HepG2 (cell line): Measurements from ENCODE around the gene DDIT4. TPM values are rescaled to one million over a fixed set of nuclear protein-coding genes. Genes with fewer than 3 reads are reported as not detected.

Experiments
- CBX1 ChIP-seq: IDR thresholded peaks from one replicate; pipeline ENCODE4 v1.6.1; 2016; ENCODE audit warnings: antibody characterized with exemption, low read depth
- CENPT ChIP-seq: sonication (generic); formaldehyde crosslinking; IDR thresholded peaks from 2 replicates; pipeline ENCODE4 v1.8.0; 2022; ENCODE audit warnings: low read depth, mild to moderate bottlenecking, moderate library complexity, missing genetic modification reagents
- FOXK1 ChIP-seq: sonication (generic); formaldehyde crosslinking; IDR thresholded peaks from 2 replicates; pipeline ENCODE4 v1.4.0; 2020; ENCODE audit warnings: low read depth, missing genetic modification reagents, borderline replicate concordance
- HOMEZ ChIP-seq: IDR thresholded peaks from 2 replicates; pipeline ENCODE4 v1.6.1; 2016; ENCODE audit warnings: low read depth
- KLF13 ChIP-seq: sonication (generic); formaldehyde crosslinking; IDR thresholded peaks from 2 replicates; pipeline ENCODE4 v1.4.0; 2020; ENCODE audit warnings: mild to moderate bottlenecking, missing genetic modification reagents
- NFKB2 ChIP-seq: sonication (generic); formaldehyde crosslinking; IDR thresholded peaks from 2 replicates; pipeline ENCODE4 v1.4.0; 2020; ENCODE audit warnings: missing genetic modification reagents, borderline replicate concordance
- NRL ChIP-seq: sonication (generic); formaldehyde crosslinking; IDR thresholded peaks from 2 replicates; pipeline ENCODE4 v1.5.0; 2020; ENCODE audit warnings: missing genetic modification reagents, mild to moderate bottlenecking, moderate library complexity, borderline replicate concordance
- POLR2AphosphoS2 ChIP-seq: IDR thresholded peaks from 2 replicates; pipeline ENCODE4 v1.6.1; 2011; ENCODE audit warnings: low read depth, low read length, improper control_type of control experiment
- SAP130 ChIP-seq: IDR thresholded peaks from 2 replicates; pipeline ENCODE4 v1.6.1; 2016; ENCODE audit warnings: low read depth
- SIX4 ChIP-seq: sonication (generic); formaldehyde crosslinking; IDR thresholded peaks from 2 replicates; pipeline ENCODE4 v1.4.0; 2020; ENCODE audit warnings: missing genetic modification reagents
- SP140L ChIP-seq: sonication (generic); formaldehyde crosslinking; IDR thresholded peaks from 2 replicates; pipeline ENCODE4 v1.4.0; 2020; ENCODE audit warnings: missing genetic modification reagents, borderline replicate concordance
- TBL1XR1 ChIP-seq: fragments of 150-350 bp; IDR thresholded peaks from 2 replicates; pipeline ENCODE4 v1.6.1; 2014; ENCODE audit warnings: borderline replicate concordance, low read length; ENCODE audit not compliant: partially characterized antibody
- TFDP1 ChIP-seq: IDR thresholded peaks from 2 replicates; pipeline ENCODE4 v1.6.1; 2016; ENCODE audit warnings: missing compliant biosample characterization, missing genetic modification reagents, borderline replicate concordance
- THAP9 ChIP-seq: sonication (generic); formaldehyde crosslinking; IDR thresholded peaks from 2 replicates; pipeline ENCODE4; 2020; ENCODE audit warnings: missing genetic modification reagents, mild to moderate bottlenecking, borderline replicate concordance
- XRCC5 ChIP-seq: fragments of 200-400 bp; formaldehyde crosslinking; optimal IDR thresholded peaks from 2 replicates; pipeline ENCODE3; 2017; ENCODE audit warnings: mild to moderate bottlenecking, low read length
- ZMAT5 ChIP-seq: sonication (generic); formaldehyde crosslinking; IDR thresholded peaks from 2 replicates; pipeline ENCODE4 v1.5.0; 2020; ENCODE audit warnings: mild to moderate bottlenecking, low read depth, missing genetic modification reagents, borderline replicate concordance
- ZNF260 ChIP-seq: sonication (generic); formaldehyde crosslinking; IDR thresholded peaks from 2 replicates; pipeline ENCODE4 v1.4.0; 2020; ENCODE audit warnings: missing genetic modification reagents, low read depth, mild to moderate bottlenecking, borderline replicate concordance
- ZNF713 ChIP-seq: sonication (generic); formaldehyde crosslinking; IDR thresholded peaks from 2 replicates; pipeline ENCODE4 v1.4.0; 2020; ENCODE audit warnings: mild to moderate bottlenecking, missing genetic modification reagents
- polyA plus RNA-seq, 8 experiments: library from polyadenylated mRNA; depleted of rRNA in 3 of 8; stranded (reverse) in 7 of 8; unstranded in 1 of 8; fragments of >200 nt; fragmentation: Illumina TruSeq in 4 of 8; extraction: Trizol in 4 of 8; gene quantifications; 2 replicates each; pipeline versions ENCODE4 v1.2.1 to v1.2.3, GENCODE V29; 2011 to 2016; ENCODE audit warnings: low read depth in 4 of 8, missing spikeins in 1 of 8, mixed read lengths in 1 of 8; ENCODE audit not compliant: insufficient read depth in 1 of 8
- total RNA-seq, 5 experiments: library from RNA; depleted of rRNA; stranded (reverse); fragments of >200 nt; fragmentation: Illumina TruSeq; extraction: Trizol; gene quantifications; 2 replicates each; pipeline ENCODE4 v1.2.3, GENCODE V29; 2016; ENCODE audit warnings: low read depth in 1 of 5
- TF ChIP-seq, protein P1 (sequence below): sonication (generic); formaldehyde crosslinking; IDR thresholded peaks from 2 replicates; pipeline ENCODE4 v1.4.0; 2020; ENCODE audit warnings: mild to moderate bottlenecking, missing genetic modification reagents
- TF ChIP-seq, protein P2 (sequence below): IDR thresholded peaks from 2 replicates; pipeline ENCODE4 v1.6.1; 2016; ENCODE audit warnings: mild to moderate bottlenecking, missing biosample characterization, missing genetic modification reagents

DDIT4 gene
- total and polyA plus RNA-seq, 2 of the 13 experiments (the other 11 are each of a cell fraction or from before 2014, with no cell fraction given): 35.6 to 40.7 TPM

DNA sequence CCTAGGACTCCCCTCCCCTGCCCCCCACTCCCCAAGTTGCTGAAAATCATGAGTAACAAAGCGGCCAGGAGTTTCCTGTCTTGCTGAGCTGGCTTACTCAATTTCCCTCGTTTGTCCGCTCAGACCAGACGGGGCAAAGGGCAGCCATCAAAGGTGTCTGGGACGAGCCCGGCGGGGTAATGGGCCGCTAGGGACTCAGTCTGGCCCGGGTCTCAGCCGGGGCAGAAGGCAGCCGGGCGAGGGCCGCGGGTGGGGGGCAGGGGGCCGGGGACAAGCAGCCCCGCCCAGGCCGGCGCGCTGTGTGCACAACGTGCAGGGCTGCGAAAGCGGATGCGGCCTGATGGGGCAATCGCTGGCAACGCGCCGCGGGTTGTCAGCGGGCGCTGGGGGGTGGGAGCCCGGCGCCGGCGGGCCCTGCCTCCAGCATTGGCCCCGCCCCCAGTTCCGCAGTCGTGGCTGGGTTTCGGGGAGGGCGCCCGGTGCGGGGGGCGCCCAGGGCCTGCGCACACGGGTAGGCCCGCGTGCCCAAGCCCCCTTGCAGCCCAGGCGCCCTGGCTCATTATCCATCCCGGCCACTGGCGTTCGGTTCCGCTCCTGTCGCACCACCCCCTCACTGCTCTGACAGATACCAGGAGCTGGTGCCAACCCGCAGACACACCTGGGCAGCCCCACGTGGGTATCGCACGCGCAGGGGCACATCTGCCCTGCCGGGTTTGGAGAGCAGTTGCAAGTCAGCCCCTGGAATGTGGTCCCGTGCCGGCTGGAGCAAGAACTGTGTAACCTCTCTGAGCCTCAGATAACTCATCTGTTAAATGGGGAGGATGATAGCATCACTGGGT is 45.9 kb downstream of the DDIT4 start (continued):
- no peak for TF ChIP-seq ZMAT5 (CRISPR knock-in tag)
- TF ChIP-seq SIX4: no peak
- TF ChIP-seq, protein P1, sequence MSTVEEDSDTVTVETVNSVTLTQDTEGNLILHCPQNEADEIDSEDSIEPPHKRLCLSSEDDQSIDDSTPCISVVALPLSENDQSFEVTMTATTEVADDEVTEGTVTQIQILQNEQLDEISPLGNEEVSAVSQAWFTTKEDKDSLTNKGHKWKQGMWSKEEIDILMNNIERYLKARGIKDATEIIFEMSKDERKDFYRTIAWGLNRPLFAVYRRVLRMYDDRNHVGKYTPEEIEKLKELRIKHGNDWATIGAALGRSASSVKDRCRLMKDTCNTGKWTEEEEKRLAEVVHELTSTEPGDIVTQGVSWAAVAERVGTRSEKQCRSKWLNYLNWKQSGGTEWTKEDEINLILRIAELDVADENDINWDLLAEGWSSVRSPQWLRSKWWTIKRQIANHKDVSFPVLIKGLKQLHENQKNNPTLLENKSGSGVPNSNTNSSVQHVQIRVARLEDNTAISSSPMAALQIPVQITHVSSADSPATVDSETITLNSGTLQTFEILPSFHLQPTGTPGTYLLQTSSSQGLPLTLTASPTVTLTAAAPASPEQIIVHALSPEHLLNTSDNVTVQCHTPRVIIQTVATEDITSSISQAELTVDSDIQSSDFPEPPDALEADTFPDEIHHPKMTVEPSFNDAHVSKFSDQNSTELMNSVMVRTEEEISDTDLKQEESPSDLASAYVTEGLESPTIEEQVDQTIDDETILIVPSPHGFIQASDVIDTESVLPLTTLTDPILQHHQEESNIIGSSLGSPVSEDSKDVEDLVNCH: no peak
- TF ChIP-seq CENPT (CRISPR knock-in tag): no peak; the same call in 1 of the 2 replicates
- peak; percentile 68 for TF ChIP-seq TBL1XR1
- peak; percentile 86; the same call in 1 of the 2 replicates for TF ChIP-seq TFDP1 (CRISPR knock-in tag)
- no peak for TF ChIP-seq NFKB2 (CRISPR knock-in tag)
- no peak for TF ChIP-seq POLR2AphosphoS2
- TF ChIP-seq SP140L: no peak
- TF ChIP-seq KLF13 (CRISPR knock-in tag): no peak
- 0 out of 2 replicates have a peak, but pooled peaks have one; percentile 56 for TF ChIP-seq NRL (CRISPR knock-in tag)
- TF ChIP-seq ZNF260 (CRISPR knock-in tag): no peak
- peak; percentile 18; the same call in 1 of the 2 replicates for TF ChIP-seq THAP9 (CRISPR knock-in tag)
- peak; percentile 54 for TF ChIP-seq CBX1
- peak; percentile 39; the same call in 1 of the 2 replicates for TF ChIP-seq FOXK1
- TF ChIP-seq SAP130 (CRISPR knock-in tag): peak; percentile 94
- peak; percentile 67 for TF ChIP-seq XRCC5
- TF ChIP-seq, protein P2, sequence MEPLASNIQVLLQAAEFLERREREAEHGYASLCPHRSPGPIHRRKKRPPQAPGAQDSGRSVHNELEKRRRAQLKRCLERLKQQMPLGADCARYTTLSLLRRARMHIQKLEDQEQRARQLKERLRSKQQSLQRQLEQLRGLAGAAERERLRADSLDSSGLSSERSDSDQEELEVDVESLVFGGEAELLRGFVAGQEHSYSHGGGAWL: peak; percentile 72; the same call in 1 of the 2 replicates
- no peak for TF ChIP-seq ZNF713
- TF ChIP-seq HOMEZ (CRISPR knock-in tag): no peak
